Keratinocyte (primary cell): Measurements from ENCODE around the gene CEBPE. TPM values are rescaled to one million over a fixed set of nuclear protein-coding genes. Genes with fewer than 3 reads are reported as not detected.
A peak's percentile ranks its signal among the peaks of the same experiment; 100 is the strongest.

Source experiments
- DNase-seq: peaks from one replicate; pipeline ENCODE4 v3.0.0-alpha.2; 2011; ENCODE audit warnings: low read depth, missing footprints, low spot score
- FAIRE-seq: peaks from 2 replicates; lab custom pipeline; 2011; peaks lifted over from hg19 to GRCh38; lab: Jason Lieb, UNC
- H2AFZ ChIP-seq: 2 replicates; pipeline ENCODE4 v1.6.0; 2012; ENCODE audit warnings: low read length, control low read depth, inconsistent platforms; ENCODE audit not compliant: control insufficient read depth
- H3K27ac ChIP-seq: 2 replicates; pipeline ENCODE4 v1.5.1; 2011; ENCODE audit warnings: low read length; ENCODE audit not compliant: control insufficient read depth, insufficient read depth
- H3K27me3 ChIP-seq: 3 replicates; pipeline ENCODE4 v1.6.0; 2011; ENCODE audit warnings: low read length; ENCODE audit not compliant: control insufficient read depth, insufficient read depth; ENCODE audit errors: extremely low read depth
- H3K36me3 ChIP-seq, 2 experiments: 2 replicates in 1 of 2; 3 replicates in 1 of 2; pipeline ENCODE4 v1.5.1; 2011; ENCODE audit warnings: low read length in 2 of 2, mild to moderate bottlenecking in 1 of 2; ENCODE audit not compliant: control insufficient read depth in 2 of 2, insufficient read depth in 2 of 2; ENCODE audit errors: extremely low read depth in 1 of 2
- H3K4me1 ChIP-seq: 3 replicates; pipeline ENCODE4 v1.5.1; 2011; ENCODE audit warnings: low read length; ENCODE audit not compliant: control insufficient read depth, insufficient read depth; ENCODE audit errors: extremely low read depth
- H3K4me2 ChIP-seq: 3 replicates; pipeline ENCODE4 v1.6.0; 2011; ENCODE audit warnings: low read depth, low read length; ENCODE audit not compliant: control insufficient read depth, insufficient read depth; ENCODE audit errors: extremely low read depth
- H3K4me3 ChIP-seq, 3 experiments: fragments of 200-600 bp in 1 of 3; sonication (generic) in 1 of 3; 2 replicates in 2 of 3; 3 replicates in 1 of 3; pipeline ENCODE4 v1.5.1; 2011 to 2016; ENCODE audit warnings: low read length in 3 of 3, mild to moderate bottlenecking in 3 of 3, control low read depth in 2 of 3, inconsistent platforms in 1 of 3, low read depth in 1 of 3, mixed read lengths in 1 of 3, mixed run types in 1 of 3, moderate library complexity in 1 of 3; ENCODE audit not compliant: control insufficient read depth in 2 of 3, insufficient read depth in 2 of 3; ENCODE audit errors: extremely low read depth in 1 of 3
- H3K79me2 ChIP-seq: 2 replicates; pipeline ENCODE4 v1.6.0; 2012; ENCODE audit warnings: low read length; ENCODE audit not compliant: control insufficient read depth, insufficient read depth
- H3K9ac ChIP-seq: 3 replicates; pipeline ENCODE4 v1.6.0; 2011; ENCODE audit warnings: low read length; ENCODE audit not compliant: control insufficient read depth, insufficient read depth; ENCODE audit errors: extremely low read depth
- H3K9me1 ChIP-seq: 3 replicates; pipeline ENCODE4 v1.6.0; 2011; ENCODE audit warnings: low read length; ENCODE audit not compliant: control insufficient read depth, insufficient read depth; ENCODE audit errors: extremely low read depth
- H3K9me3 ChIP-seq: 2 replicates; pipeline ENCODE4 v1.5.1; 2012; ENCODE audit warnings: low read depth, low read length; ENCODE audit not compliant: control insufficient read depth
- H4K20me1 ChIP-seq: 3 replicates; pipeline ENCODE4 v1.6.0; 2011; ENCODE audit warnings: low read length; ENCODE audit not compliant: control insufficient read depth, insufficient read depth; ENCODE audit errors: extremely low read depth
- EZH2 ChIP-seq: IDR thresholded peaks from one replicate; pipeline ENCODE4 v1.6.1; 2012; ENCODE audit warnings: inconsistent platforms, mild to moderate bottlenecking, low read length, moderate library complexity
- dilution Hi-C: fragments of 300-500 bp; cut with MboI; formaldehyde crosslinking; loops from one replicate; pipeline ENCODE4 v1.7.0; 2020; ENCODE audit warnings: low sequenced_read_pairs; ENCODE audit not compliant: extremely low pct_ligation_motif_present
- polyA plus RNA-seq, 5 experiments: library from polyadenylated mRNA; depleted of rRNA in 3 of 5; stranded (reverse) in 3 of 5; stranded (forward) in 1 of 5; unstranded in 1 of 5; fragments of >200 nt; gene quantifications; 1 replicate in 1 of 5; 2 replicates in 3 of 5; 3 replicates in 1 of 5; pipeline versions ENCODE4 v1.2.1 to v1.2.3, GENCODE V29; 2011 to 2012; ENCODE audit warnings: missing spikeins in 2 of 5, low read depth in 1 of 5, low replicate concordance in 1 of 5
- TF ChIP-seq, protein P1 (sequence below), 3 experiments: IDR thresholded peaks in 1 of 3; conservative IDR thresholded peaks in 1 of 3; optimal IDR thresholded peaks in 1 of 3; 2 replicates in 2 of 3; 3 replicates in 1 of 3; pipeline versions ENCODE3 to v1.5.1; 2011; ENCODE audit warnings: low read length in 3 of 3, mild to moderate bottlenecking in 3 of 3, moderate library complexity in 2 of 3, control low read depth in 1 of 3, inconsistent platforms in 1 of 3; ENCODE audit not compliant: insufficient read depth in 2 of 3; ENCODE audit errors: extremely low read depth in 1 of 3

CEBPE gene
- polyA plus RNA-seq, 1 donor (not counting 4 experiments of a cell fraction or from before 2014, with no cell fraction given) = not detected

DNA sequence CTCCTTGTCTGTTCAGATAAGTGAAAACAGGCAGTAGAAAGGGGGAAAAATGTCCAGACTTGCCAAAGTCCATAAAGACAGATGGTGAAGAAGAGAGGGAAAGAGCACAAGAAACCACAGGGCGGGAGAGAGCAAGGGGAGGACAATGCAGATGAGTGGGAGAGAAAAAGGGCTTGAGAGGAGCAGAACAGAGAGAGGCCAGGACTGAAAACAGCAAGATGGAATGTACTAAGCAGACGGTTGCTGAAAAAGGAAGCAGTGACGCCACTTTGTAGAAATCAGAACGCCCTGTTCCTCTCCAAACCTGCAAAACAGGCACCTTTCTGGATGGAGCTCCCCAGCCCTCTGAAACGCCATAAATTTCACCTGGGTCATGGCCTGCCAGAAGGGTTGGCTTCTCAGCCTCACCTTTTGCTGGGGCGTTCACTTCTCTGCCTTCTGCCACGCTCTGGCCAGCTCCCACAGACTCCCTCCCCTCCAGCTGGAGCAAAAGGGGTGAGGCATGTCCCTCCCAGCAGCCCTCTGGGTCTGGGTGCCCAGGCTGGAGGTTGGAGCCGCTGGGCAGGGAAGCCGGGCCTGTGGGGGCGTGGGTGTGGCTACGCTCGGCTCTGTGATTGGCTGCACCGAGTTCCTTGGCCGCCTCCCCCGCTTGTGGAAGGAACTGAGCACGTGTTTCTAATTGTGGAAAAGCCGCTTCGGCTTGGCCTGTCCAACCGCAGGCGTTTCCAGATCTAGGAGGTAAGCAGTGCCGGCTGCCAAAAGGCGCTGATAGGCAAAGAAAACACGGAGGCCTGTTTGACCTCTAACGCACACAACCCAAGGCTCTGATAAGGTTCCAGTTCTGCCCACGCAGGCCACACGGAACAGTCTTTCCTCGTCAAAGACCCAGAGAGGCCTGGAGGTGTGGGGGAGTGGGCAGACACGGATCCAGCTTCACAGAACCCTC lies 35.1 kb upstream of the CEBPE start:
- peak; percentile 52 for FAIRE-seq
- Histone ChIP-seq H3K4me1 (peaks cover 30% of the 10 kb centered on the region), H4K20me1 (no peaks in the 10 kb centered on the region), H3K9me3 (no peaks in the 10 kb centered on the region), H3K27me3 (no peaks in the 10 kb centered on the region), H3K27ac (peak overlapping the region; percentile 79), H3K36me3 (peaks cover 0 to 7% of the 10 kb centered on the region in 2 experiments), H2AFZ (peak overlapping the region; percentile 80), H3K79me2 (no peaks in the 10 kb centered on the region), H3K9me1 (no peaks in the 10 kb centered on the region), H3K4me3 (peak overlapping the region in 2 of 3 experiments; percentile 22 to 57), H3K9ac (peak overlapping the region; percentile 80), H3K4me2 (peak overlapping the region; percentile 83)
- DNase-seq = no peak
- dilution Hi-C loops = no loop called here
- TF ChIP-seq, protein P1, sequence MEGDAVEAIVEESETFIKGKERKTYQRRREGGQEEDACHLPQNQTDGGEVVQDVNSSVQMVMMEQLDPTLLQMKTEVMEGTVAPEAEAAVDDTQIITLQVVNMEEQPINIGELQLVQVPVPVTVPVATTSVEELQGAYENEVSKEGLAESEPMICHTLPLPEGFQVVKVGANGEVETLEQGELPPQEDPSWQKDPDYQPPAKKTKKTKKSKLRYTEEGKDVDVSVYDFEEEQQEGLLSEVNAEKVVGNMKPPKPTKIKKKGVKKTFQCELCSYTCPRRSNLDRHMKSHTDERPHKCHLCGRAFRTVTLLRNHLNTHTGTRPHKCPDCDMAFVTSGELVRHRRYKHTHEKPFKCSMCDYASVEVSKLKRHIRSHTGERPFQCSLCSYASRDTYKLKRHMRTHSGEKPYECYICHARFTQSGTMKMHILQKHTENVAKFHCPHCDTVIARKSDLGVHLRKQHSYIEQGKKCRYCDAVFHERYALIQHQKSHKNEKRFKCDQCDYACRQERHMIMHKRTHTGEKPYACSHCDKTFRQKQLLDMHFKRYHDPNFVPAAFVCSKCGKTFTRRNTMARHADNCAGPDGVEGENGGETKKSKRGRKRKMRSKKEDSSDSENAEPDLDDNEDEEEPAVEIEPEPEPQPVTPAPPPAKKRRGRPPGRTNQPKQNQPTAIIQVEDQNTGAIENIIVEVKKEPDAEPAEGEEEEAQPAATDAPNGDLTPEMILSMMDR (optimal IDR thresholded peaks at IDR 0.05 in 1 of 3, IDR thresholded peaks at IDR 0.05 in 1 of 3, conservative IDR thresholded peaks at IDR 0.05 in 1 of 3; ENCODE audit: extremely low read depth in 1 of 3, insufficient read depth in 2 of 3, low read length in 3 of 3) = no peak
- no peak for TF ChIP-seq EZH2

DNA sequence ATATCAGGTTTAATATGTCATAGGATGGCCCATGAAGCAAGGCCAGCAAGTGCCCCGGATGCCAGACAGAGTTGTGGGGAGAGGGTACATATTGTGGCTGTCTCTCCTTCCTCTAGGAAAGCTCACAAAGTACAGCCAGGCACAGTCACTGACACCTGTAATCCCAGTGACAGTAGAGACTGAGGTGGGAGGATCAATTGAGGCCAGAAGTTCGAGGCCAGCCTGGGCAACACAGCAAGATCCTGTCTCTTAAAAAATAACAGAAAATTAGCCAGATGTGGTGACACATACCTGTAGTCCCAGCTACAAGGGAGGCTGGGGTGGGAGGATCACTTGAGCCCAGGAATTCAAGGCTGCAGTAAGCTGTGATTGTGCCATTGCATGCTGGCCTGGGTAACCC lies 32.3 kb upstream of the CEBPE start:
- no peaks in the 10 kb centered on the region for H3K79me2 ChIP-seq
- H4K20me1 ChIP-seq = no peaks in the 10 kb centered on the region
- no peak for DNase-seq
- H3K27me3 ChIP-seq = no peaks in the 10 kb centered on the region
- dilution Hi-C loops = no loop called here
- FAIRE-seq = no peak
- H3K9me3 ChIP-seq = no peaks in the 10 kb centered on the region
- H3K36me3 ChIP-seq = peaks cover 0 to 4% of the 10 kb centered on the region in 2 experiments
- no peak overlapping the region for H3K4me3 ChIP-seq
- H3K9me1 ChIP-seq = no peaks in the 10 kb centered on the region
- no peak overlapping the region for H3K4me2 ChIP-seq
- H3K4me1 ChIP-seq = peaks cover 30% of the 10 kb centered on the region
- no peak overlapping the region for H3K9ac ChIP-seq
- no peak overlapping the region for H2AFZ ChIP-seq
- TF ChIP-seq EZH2 = no peak
- TF ChIP-seq, protein P1 (optimal IDR thresholded peaks at IDR 0.05 in 1 of 3, IDR thresholded peaks at IDR 0.05 in 1 of 3, conservative IDR thresholded peaks at IDR 0.05 in 1 of 3; ENCODE audit: extremely low read depth in 1 of 3, insufficient read depth in 2 of 3, low read length in 3 of 3) = no peak
- H3K27ac ChIP-seq = no peak overlapping the region
